SK-N-MC (cell line): ENCODE results near the gene EFL1.

ENCODE experiments used
- EZH2 ChIP-seq: fragments of 200-600 bp; sonication (generic); IDR thresholded peaks from one replicate; pipeline ENCODE4 v1.6.1; 2017; ENCODE audit warnings: antibody characterized with exemption
- POLR2AphosphoS5 ChIP-seq: IDR thresholded peaks from 2 replicates; pipeline ENCODE4 v1.6.1; 2012; ENCODE audit warnings: mild to moderate bottlenecking, low read depth, low read length, borderline replicate concordance

DNA sequence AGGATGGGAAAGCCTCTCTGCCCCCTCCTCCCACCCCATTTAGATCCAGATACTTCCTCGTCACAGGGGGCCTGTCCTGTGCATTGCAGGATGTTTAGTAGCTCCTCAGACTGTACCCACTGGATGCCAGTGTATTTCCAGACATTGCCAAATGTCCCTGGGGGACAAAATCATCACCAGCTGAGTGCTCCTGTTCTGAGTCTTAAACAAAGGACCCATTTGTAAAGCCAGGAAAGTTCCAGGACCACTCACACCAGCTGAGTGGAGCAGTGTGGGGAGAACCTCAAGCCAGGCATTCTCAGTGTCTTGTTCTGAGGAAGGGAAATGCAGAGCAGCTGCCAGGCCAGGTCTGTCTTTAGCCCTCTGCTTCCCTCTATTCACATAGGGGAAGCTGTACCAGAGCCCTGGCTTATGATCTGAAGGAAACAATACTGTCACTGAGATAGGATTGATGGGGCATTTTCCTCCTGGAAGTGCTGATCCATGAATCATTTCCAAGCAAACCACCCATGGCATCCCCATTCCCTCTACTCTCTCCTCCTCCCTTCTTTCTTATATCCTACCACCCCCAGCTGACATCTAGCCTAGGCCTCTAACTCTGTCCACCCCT lies 149.3 kb downstream of the EFL1 start:
- TF ChIP-seq EZH2 (no peak), POLR2AphosphoS5 (no peak)
